Measurements from ENCODE around the gene TMX4.
A peak's percentile ranks its signal among the peaks of the same experiment; 100 is the strongest.
"Not testable (repeated sequence)": the region's sequence is repeated elsewhere in the genome, so short reads cannot be mapped to it uniquely, and the experiment has no call there.

Gene TMX4

DNA sequence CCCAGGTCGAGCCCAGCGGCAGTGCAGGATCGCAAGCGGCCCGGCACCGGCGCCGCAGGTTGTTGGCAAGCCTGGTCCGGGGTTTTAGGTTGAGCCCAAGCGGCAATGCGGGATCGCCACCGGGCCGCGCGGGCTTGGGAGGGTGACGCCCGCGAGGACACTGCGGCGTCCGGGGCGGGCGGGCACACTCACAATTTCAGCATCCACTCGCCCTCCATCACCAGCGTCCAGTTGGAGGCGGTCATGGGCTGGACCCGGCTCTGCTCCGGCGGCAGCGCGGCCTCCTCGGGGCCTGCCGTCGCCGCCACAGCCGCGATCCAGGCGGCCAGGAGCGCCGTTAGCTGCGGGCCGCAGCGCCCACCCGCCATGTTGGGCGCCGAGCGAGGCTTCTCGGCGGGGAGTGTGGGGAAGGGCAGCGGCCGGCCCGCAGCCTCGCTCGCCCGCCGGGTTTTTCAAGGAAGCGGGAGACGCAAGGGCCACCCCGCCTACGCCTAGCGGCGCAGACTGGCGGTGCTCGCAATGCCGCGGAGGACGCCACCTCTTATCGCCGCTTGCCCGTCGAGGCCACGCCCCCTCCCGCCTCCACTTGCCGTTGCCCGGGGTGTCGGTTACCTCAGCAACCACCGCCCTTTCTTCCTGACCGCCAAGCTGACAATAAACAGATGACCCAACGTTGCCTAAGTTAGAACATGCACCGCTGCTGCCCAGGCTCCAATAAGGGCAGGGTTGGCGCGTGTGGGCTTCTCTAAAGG is at the start of gene TMX4:
TSS of gene TMX4 (minus strand) at position 516 of the 752 bp plus-strand sequence. CDS start at position 368, 148 bp downstream.
- DNase-seq = peak; percentile 96

DNA sequence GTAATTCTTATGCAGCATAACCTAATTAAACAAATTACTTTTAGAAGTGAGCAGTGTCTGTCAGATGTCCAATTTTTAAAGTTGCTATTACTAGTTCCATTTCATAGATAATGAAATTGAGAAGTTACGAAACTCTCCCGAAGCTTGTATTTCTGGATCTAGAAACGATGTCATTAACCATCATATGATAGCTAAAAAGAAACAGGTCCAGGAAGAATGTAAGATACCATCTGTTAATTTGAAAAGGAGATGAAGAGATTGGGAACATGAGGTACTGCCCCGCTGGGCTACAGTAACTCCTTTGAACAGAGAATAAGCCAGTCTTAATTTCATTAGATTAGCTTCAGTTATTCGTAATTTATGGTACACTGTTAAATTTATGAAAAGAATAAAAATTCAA is 47.5 kb upstream of the TMX4 start:
- DNase-seq = no peak

GRCh38 chr20:8066662-8067061 is 47.1 kb upstream of the TMX4 start:
- DNase-seq = no peak

DNA sequence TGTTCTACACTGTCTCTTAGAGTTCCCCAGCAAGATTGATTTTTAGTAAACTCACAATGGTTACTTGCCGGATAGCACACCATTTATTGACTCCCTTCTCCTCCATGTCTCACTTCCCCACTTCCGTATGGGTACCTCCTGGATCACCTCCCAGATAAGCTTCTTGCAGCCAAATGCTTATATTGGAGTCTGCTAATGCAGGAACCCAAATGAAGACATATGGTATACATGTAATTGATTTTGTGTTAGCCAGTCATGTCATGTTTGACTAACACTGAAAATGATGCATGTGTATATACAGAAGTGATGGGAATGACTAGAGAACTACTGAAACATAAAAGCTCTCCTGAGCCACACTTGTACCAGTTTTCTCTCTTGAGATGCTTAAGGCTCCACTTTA is 46.1 kb upstream of the TMX4 start:
- DNase-seq = no peak

DNA sequence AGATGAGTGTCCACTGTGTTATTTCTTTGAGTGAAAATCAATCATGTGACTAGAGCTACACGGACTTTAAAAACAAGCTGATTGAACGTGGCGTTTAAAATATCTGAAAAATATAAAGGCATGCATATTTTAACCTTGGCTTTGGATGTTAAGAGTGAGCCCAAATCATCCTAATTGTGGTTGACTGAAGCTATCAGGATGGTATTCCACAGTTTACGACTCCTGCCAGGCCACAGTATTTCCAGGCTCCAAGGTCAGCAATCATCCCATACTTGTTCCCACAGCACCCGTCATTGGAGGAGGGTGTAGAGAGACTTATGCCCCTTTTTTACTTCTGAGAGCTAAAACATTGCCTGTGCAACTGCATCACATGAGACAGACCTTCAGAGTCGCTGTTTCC is 43.2 kb upstream of the TMX4 start:
- no peak for DNase-seq

DNA sequence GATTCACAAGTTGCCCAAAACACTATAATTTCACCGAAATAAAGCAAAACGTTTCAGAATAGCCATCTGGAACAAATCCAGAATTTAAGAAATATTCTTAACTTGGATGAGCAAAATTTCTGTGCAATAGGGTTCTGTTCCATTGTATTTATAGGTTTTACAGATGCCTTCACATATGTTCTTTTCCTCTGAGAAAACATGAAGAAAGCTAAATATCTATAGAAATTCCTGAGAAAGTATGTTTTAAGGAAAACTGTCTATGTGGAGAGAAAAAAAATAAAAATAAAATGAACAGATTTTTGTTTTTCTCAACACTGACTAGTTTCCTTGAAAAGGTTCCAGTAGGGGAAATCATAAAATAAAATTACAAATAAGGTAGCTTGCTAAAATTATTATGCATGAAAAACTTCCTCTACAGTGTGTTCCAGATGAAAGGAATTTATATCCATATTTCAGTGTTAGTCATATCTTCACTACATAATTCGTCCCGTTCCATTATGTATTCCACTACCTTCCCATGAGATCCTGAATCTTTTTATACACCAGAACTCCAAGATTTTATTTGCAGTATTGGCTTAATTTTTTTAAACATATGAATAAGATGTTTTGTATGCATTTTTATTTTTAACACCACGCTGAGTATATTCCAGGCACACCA is 42.4 kb upstream of the TMX4 start:
- DNase-seq = no peak

DNA sequence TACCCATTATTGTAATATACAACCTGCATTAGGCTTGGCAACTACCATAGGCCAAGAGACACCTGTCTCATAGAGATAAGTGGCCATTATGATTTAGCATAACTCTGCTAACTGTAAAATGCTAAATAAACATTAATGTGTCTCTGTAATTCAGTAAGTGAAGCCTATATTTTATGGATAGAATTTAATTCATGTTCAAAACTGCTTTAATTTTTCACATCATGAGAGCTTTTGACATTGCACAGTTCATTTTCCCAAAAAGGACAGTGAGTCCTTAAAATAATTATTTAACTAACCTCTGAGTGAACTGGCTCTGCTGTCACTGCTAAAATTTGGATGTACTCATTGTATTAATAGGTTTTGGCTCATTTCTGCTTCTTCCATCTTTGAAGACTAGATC is 41.4 kb upstream of the TMX4 start:
- DNase-seq = no peak

- no peak for DNase-seq
Measured at GRCh38 chr20:8057871-8058270, 38.3 kb upstream of the TMX4 start.

- DNase-seq = no peak
Measured at GRCh38 chr20:8055096-8055495, 35.5 kb upstream of the TMX4 start.

DNA sequence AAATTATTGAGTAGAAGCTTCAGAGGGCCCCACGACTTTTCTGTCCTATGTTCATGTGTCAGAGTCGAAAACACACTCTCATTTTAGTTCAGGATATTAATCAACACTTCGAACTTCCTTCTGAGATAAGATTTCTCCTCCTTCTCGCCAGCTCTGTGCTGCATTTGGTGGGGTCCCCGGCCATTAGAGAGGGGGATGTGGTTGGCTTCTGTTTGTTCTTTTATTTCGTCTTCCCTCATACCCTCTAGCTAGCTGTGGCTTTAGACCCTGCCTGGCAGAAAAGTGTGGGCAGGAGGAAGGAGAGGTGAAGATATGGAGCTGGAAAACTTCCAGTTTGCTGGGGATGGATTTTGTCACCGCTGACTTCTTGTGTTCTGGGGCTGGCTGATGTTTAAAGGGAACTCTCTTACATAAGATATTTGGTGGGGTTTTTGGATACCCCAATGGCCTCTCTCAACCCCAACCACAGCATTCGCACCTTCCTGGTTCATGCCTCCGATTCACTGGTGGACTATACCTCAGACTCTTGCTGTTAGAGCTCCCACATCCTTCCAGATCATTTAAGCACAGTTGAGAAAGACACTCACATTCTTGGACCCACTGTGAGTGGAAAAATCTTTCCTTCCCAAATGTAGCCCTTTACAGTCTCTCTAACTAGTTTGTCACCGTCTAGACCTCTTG is 30.7 kb upstream of the TMX4 start:
- no peak for DNase-seq

- no peak for DNase-seq
Measured at GRCh38 chr20:8049310-8049709, 29.7 kb upstream of the TMX4 start.

DNA sequence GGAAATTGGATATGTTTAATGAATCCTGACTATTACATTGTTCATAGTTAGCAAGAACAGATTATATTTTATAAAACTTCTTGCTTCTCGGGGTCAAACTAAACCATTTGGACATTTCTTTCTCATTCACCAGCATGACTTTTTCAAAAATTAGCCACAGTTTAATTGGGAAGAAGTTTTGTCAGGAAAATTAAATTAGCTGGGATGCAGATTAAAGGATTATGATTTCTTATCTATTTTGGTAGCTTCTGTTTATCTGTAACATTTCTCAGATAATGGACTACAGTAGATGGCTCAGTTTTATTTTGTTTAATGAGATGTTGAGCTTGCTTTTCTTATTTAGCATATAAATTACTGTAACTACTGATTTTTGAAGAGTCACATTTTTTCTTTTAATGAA is 26.4 kb upstream of the TMX4 start:
- no peak for DNase-seq

GRCh38 chr20:8043687-8044282 is 24.2 kb upstream of the TMX4 start:
- peak; percentile 44 for DNase-seq

GRCh38 chr20:8039042-8039441 is 19.5 kb upstream of the TMX4 start:
- DNase-seq = no peak

DNA sequence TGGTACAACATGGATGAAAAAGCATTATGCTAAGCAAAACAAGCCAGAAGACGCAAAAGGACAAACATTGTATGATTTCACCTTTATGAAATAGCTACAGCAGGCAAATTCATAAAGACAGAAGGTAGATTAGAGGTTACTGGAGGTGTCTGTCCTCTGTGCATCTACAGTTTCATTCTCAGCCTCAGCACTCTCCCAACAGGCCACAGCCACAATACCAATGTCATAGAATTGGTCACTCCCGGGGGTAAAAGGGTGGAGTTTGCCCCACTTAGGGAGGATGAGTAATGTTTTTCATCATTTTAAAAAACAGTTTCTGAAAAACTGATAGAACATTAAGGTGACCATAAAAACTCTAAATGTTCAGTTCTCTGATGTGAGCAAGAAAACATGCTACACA is 17.2 kb upstream of the TMX4 start:
- DNase-seq = no peak

- no peak for DNase-seq
Measured at GRCh38 chr20:8033151-8033841, 13.7 kb upstream of the TMX4 start.

DNA sequence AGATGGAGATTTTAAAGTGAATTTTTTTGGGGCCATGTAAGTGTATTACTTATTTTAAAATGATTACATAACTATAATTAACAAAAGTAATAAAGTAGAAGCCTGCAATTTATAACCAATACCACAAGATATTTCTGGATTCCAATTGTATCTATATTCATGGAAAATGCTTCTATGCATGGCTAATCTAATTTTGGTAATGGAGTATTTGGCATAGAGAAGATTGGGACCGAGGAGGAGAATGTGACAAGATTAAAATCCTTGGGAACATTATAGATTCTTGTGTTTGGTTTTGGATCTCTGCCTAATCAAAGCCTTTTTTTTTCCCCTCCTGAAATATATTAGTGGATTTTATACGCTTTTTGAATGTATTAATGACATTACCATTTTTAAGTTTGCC is 12.9 kb upstream of the TMX4 start:
- DNase-seq = no peak

DNA sequence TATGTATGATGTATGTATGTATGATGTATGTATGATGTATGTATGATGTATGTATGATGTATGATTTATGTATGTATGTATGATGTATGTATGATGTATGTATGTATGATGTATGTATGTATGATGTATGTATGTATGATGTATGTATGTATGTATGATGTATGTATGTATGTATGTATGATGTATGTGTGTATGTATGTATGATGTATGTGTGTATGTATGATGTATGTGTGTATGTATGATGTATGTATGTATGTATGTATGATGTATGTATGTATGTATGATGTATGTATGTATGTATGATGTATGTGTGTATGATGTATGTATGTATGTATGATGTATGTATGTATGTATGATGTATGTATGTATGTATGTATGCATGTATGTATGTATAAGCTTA is 12.0 kb upstream of the TMX4 start:
- DNase-seq = not testable (repeated sequence)

DNA sequence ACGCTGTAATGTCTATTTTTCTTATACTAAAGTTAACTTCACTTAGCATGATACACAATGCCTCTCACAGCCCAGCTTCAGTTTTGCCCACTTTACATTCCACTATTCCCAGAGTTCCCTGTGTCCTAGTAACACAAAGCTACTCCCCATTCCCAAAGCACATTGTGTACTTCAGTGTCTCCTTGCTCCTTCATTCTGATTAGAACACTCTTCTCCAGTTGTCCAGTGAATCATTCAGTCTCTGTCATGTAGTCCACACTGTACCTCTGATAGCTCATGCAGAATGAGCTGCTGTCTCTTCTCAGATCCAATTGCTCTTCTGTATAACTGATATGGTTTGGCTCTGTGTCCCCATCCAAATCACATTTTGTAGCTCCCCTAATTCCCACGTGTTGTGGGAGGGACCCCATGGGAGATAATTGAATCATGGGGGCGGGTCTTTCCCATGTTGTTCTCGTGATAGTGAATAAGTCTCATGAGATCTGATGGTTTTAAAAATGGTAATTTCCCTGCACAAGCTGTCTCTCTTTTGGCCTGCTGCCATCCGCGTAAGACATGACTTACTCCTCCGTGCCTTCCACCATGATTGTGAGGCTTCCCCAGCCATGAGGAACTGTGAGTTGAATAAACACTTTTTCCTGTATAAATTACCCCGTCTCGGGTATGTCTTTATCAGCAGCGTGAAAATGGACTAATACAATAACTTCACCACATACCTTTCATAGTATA is 2.1 kb upstream of the TMX4 start:
- DNase-seq = no peak

DNA sequence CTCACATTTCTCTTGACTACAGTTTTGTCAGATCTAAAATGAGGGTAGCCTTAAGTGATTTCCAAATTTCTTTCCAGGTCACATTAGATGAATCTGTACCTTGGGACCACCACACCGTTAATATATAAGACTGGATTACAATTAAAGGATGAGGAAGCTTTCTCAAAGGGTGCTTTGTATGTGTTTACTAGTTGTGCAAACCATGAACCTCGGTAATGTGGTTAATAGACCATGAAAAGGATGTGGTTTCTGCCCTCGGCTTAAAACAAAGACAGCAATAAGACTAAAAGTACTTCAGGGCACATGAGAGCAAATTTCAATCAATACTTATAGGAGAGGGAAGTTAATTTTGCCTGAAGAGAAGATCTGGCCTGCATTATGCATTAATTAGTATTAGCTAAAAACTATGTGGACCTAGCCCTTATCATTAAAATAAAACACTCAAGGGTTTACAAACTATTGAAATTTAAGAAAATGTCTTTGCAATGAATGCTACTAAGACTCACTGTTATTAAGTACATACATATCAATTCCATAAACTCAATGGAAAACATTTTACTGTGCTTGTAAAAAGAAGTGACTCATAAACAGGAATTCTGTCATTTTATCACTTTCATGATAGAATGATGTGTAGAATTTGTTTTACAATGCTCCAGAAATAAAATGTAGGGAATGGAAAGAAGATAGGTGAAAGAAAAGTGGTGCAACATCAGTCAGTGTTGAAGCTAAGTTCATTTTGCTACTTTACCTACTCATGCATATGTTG is 936 bp upstream of the TMX4 start:
- peak; percentile 22 for DNase-seq

DNA sequence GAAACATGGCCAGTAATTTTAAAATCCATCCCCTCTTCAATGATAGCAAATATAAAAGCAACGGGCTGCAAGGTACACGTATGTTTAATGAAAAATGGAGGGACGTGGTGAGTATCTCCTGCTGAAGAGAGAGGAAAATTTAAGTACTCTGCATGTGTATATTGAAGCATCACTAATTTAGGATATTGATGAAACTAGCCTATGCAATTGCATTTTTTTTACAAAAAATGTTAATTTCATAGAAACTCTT is 362 bp upstream of the TMX4 start:
- DNase-seq = no peak

DNA sequence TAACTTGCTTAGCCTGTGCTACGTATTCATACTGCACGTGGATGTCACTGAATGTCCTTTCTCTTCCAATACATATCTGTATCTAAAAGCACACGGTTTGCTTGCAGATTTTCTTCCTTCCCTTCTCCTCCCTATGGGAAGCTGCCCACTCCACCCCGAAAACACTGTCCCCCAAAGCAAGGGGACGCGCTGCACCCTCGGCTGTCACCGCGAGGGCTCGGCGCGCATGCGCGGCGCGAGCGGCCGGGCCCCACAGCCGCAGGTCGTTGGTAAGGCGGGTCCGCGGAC is 659 bp downstream of the TMX4 start:
- DNase-seq = peak; percentile 30

Measured in DMS153 (cell line).